Colonic mucosa (tissue), 4 donors: ENCODE results near the gene PRKN. TPM values are rescaled to one million over a fixed set of nuclear protein-coding genes. Genes with fewer than 3 reads are reported as not detected.

ENCODE experiments used
- DNase-seq: peaks from one replicate; pipeline ENCODE4 v3.0.0-alpha.2; 2020
- H3K27ac ChIP-seq: fragments of 200-600 bp; one replicate; pipeline ENCODE4 v1.8.0; 2021
- H3K27me3 ChIP-seq: fragments of 200-600 bp; one replicate; pipeline ENCODE4 v1.8.0; 2021
- H3K36me3 ChIP-seq: fragments of 200-600 bp; one replicate; pipeline ENCODE4 v1.8.0; 2021
- H3K4me1 ChIP-seq: fragments of 200-600 bp; one replicate; pipeline ENCODE4 v1.8.0; 2021; ENCODE audit warnings: mild to moderate bottlenecking
- H3K4me3 ChIP-seq: fragments of 200-600 bp; one replicate; pipeline ENCODE4 v1.8.0; 2021
- H3K9ac ChIP-seq, 2 donors: one replicate each; pipeline ENCODE4 v1.7.0; 2013; ENCODE audit warnings: control low read depth in 2 of 2, low read depth in 2 of 2, low read length in 2 of 2
- H3K9me3 ChIP-seq: fragments of 200-600 bp; one replicate; pipeline ENCODE4 v1.8.0; 2021
- CTCF ChIP-seq: fragments of 200-600 bp; IDR thresholded peaks from one replicate; pipeline ENCODE4 v1.8.0; 2022; ENCODE audit warnings: antibody characterized with exemption, mild to moderate bottlenecking
- intact Hi-C: fragments of 100-400 bp; cut with DNase I; formaldehyde crosslinking; loops from one replicate; pipeline ENCODE4 v1.14.1; 2022
- total RNA-seq, 2 donors: library from RNA; stranded (reverse); fragmentation: NEBNext Ultra II Directional in 1 of 2; extraction: Animal tissue kit (Norgen Biotek cat#: 25700) in 1 of 2; gene quantifications; one replicate each; pipeline ENCODE4 v1.2.1, GENCODE V29; 2021
- donor health status: healthy.
- donor health status: DM: no; HTN: no; CAD: no.
- donor health status: DM: no; HTN: no; CAD: no.

The PRKN gene
- total RNA-seq, 2 donors from 2014 or later: 3.7 to 8.1 TPM

DNA sequence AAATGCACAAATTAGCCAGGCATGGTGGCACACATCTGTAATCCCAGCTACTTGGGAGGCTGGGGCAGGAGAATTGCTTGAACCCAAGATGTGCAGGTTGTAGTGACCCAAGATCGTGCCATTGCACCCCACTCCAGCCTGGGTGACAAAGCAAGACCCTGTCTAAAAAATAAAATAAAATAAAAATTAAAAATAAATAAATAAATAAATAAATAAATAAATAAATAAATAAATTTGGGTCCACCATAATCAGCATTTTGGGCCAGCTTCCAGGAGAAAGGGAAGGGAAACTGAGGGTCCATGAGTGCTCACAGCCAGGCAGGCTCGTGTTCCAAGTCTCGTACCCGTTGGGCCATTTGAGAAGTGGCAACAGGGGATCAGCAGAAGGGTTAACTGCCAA, 1322.1 kb downstream of the PRKN start:
- no peak overlapping the region for H3K27ac ChIP-seq
- H3K27me3 ChIP-seq: no peaks in the 10 kb centered on the region
- no peak for DNase-seq
- TF ChIP-seq CTCF: no peak
- no peaks in the 10 kb centered on the region for H3K9me3 ChIP-seq
- no peak overlapping the region for H3K9ac ChIP-seq
- no peaks in the 10 kb centered on the region for H3K4me1 ChIP-seq
- no peak overlapping the region for H3K4me3 ChIP-seq
- intact Hi-C loops: no loop called here
- no peaks in the 10 kb centered on the region for H3K36me3 ChIP-seq

- no peak for DNase-seq
Observed at GRCh38 chr6:161403717-161404116, 1323.8 kb downstream of the PRKN start.

DNA sequence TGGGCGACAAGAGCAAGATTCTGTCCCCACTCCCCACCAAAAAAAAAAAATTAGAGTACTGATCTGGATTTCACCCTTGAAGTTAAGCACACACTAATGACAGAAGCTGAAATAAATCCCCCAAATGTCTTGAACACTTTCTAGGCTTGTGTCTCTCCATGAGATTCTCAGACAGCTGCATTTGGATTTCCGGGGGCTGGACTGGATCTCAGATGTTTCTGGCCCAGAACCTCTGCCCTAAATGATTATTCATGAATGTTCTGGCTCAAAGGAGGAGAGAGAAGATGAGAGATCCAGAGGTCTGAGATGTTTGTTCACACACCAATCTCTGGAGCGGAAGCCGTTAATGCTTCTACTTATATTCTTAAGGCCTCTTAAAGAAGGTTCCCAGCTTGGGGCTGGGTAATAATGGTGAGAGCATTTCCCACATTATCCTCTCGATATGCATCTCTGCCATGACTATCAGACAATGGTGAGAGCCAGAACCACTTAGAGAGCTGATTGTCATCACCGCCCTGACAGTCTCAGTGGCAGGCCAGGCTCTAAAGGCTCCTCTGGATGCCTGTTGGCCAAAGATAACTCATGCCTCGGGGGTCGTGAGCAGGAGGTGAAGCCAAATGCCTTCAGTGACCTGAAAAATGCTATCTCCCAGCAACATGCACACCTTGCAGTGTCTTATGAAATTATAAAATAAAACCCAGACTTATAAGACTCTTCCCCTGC, 1325.8 kb downstream of the PRKN start:
- Histone ChIP-seq H3K4me3 (no peak overlapping the region), H3K36me3 (no peaks in the 10 kb centered on the region), H3K27me3 (no peaks in the 10 kb centered on the region), H3K27ac (no peak overlapping the region), H3K4me1 (no peaks in the 10 kb centered on the region), H3K9ac (no peak overlapping the region), H3K9me3 (no peaks in the 10 kb centered on the region)
- no peak for DNase-seq
- no peak for TF ChIP-seq CTCF
- intact Hi-C loops: no loop called here

More at GRCh38 chr6:161403717-161404116, 1323.8 kb downstream of the PRKN start:
- Histone ChIP-seq H3K27ac (no peak overlapping the region), H3K9me3 (no peaks in the 10 kb centered on the region), H3K36me3 (no peaks in the 10 kb centered on the region), H3K4me3 (no peak overlapping the region), H3K27me3 (no peaks in the 10 kb centered on the region), H3K9ac (no peak overlapping the region), H3K4me1 (no peaks in the 10 kb centered on the region)
- intact Hi-C loops: no loop called here
- no peak for TF ChIP-seq CTCF

- no peak overlapping the region for H3K27ac ChIP-seq
- intact Hi-C loops: no loop called here
- TF ChIP-seq CTCF: no peak
Observed at GRCh38 chr6:161400671-161401070, 1326.9 kb downstream of the PRKN start.

DNA sequence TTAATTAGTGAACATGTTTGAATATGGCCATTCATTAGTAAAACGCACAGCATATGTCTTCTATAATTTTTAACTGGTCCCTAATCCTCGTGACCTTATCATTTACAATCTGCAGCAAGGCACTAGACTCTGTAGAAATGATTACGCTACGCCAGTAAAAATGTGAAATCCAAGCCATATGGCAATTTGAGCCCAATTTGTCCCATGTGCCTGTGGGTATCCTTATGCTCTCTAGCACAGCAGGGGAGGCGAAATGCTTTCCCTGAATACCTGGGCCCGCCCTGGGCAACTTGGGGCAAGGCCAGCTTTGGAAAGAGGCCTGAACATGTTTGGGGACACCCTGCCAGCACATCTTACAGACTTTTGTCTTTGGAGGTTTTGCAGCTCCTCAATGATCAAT, 1331.0 kb downstream of the PRKN start:
- Histone ChIP-seq H3K36me3 (no peaks in the 10 kb centered on the region), H3K4me1 (no peaks in the 10 kb centered on the region), H3K9ac (no peak overlapping the region), H3K27me3 (no peaks in the 10 kb centered on the region), H3K27ac (no peak overlapping the region), H3K4me3 (no peak overlapping the region), H3K9me3 (no peaks in the 10 kb centered on the region)
- no peak for TF ChIP-seq CTCF
- no peak for DNase-seq
- intact Hi-C loops: no loop called here

More at GRCh38 chr6:161400671-161401070, 1326.9 kb downstream of the PRKN start:
- no peaks in the 10 kb centered on the region for H3K9me3 ChIP-seq
- H3K4me3 ChIP-seq: no peak overlapping the region
- H3K9ac ChIP-seq: no peak overlapping the region
- H3K4me1 ChIP-seq: no peaks in the 10 kb centered on the region
- no peaks in the 10 kb centered on the region for H3K27me3 ChIP-seq
- DNase-seq: no peak
- H3K36me3 ChIP-seq: no peaks in the 10 kb centered on the region
